AG04449 (cell line): ENCODE measurements around the gene FGF5.
"Not testable (repeated sequence)": the region's sequence is repeated elsewhere in the genome, so short reads cannot be mapped to it uniquely, and the experiment has no call there.

Experiments used
- CTCF ChIA-PET: fragments of 350-600 bp; formaldehyde crosslinking; extraction: SDS; loops from one replicate; lab custom pipeline; 2021; ENCODE audit warnings: antibody characterized with exemption; lab: Yijun Ruan, JAX
- POLR2A ChIA-PET: fragments of 400-600, 350-600 bp; formaldehyde crosslinking; extraction: SDS; loops from one replicate; lab custom pipeline; 2020; ENCODE audit warnings: antibody characterized with exemption, inconsistent platforms; lab: Yijun Ruan, JAX
- DNase-seq: peaks from one replicate; pipeline ENCODE4 v3.0.0-alpha.2; 2010; ENCODE audit warnings: low read depth, low spot score
- H3K4me3 ChIP-seq: 2 replicates; pipeline ENCODE4 v1.5.1; 2011; ENCODE audit warnings: low read depth, mild to moderate bottlenecking, control low read depth, low read length
- CTCF ChIP-seq: IDR thresholded peaks from one replicate; pipeline ENCODE4 v1.5.1; 2011; ENCODE audit warnings: mild to moderate bottlenecking, moderate library complexity, low read length, control low read depth, inconsistent platforms; ENCODE audit not compliant: insufficient read depth; ENCODE audit errors: missing control alignments

The FGF5 gene

GRCh38 chr4:80313627-80314026 lies 47.2 kb downstream of the FGF5 start:
- POLR2A ChIA-PET: interaction anchor here (0.5 kb wide), 1 partner anchor 48 kb away, joined by 3 read pairs; no protein-coding TSS in a partner anchor
- no peak for DNase-seq
- TF ChIP-seq CTCF: no peak
- CTCF ChIA-PET: interaction anchor here (2.7 kb wide), 1 partner anchor 93 kb away, joined by 11 read pairs; no protein-coding TSS in a partner anchor
- H3K4me3 ChIP-seq: no peak overlapping the region

- CTCF ChIA-PET, DNase-seq, H3K4me3 ChIP-seq, POLR2A ChIA-PET: not testable (repeated sequence)
Observed at GRCh38 chr4:80315848-80316247, 49.4 kb downstream of the FGF5 start.

GRCh38 chr4:80321341-80321740 lies 54.9 kb downstream of the FGF5 start:
- ChIA-PET POLR2A (no interaction called here), CTCF (interaction anchor here (0.9 to 14.6 kb wide), 6 partner anchors 12 to 101 kb away, joined by 3 to 116 read pairs (median 9); partner anchors contain the start of gene CFAP299)
- no peak overlapping the region for H3K4me3 ChIP-seq
- DNase-seq: no peak
- no peak for TF ChIP-seq CTCF

- CTCF ChIA-PET: interaction anchor here (0.9 to 14.6 kb wide), 6 partner anchors 11 to 119 kb away, joined by 3 to 116 read pairs (median 13); partner anchors contain the start of gene CFAP299
- no peak for TF ChIP-seq CTCF
- no peak overlapping the region for H3K4me3 ChIP-seq
- no peak for DNase-seq
- POLR2A ChIA-PET: no interaction called here
Observed at GRCh38 chr4:80321776-80322175, 55.3 kb downstream of the FGF5 start.

- POLR2A ChIA-PET: interaction anchor here (0.9 to 1.6 kb wide), 3 partner anchors 11 to 56 kb away, joined by 3 to 11 read pairs (median 3); partner anchors contain the start of gene FGF5
- no peak for DNase-seq
- CTCF ChIA-PET: interaction anchor here (0.7 to 14.6 kb wide), 26 partner anchors 9 to 668 kb away, joined by 3 to 116 read pairs (median 4); partner anchors contain the start of gene FGF5
Observed at GRCh38 chr4:80322716-80323115, 56.3 kb downstream of the FGF5 start.

GRCh38 chr4:80324171-80324570 lies 57.7 kb downstream of the FGF5 start:
- ChIA-PET POLR2A (no interaction called here), CTCF (interaction anchor here (0.9 to 14.6 kb wide), 4 partner anchors 9 to 122 kb away, joined by 3 to 116 read pairs (median 12); no protein-coding TSS in a partner anchor)
- no peak for DNase-seq
- no peak for TF ChIP-seq CTCF
- H3K4me3 ChIP-seq: no peak overlapping the region

More at GRCh38 chr4:80322716-80323115, 56.3 kb downstream of the FGF5 start:
- no peak overlapping the region for H3K4me3 ChIP-seq
- peak; percentile 32 for TF ChIP-seq CTCF
